GM12878 (cell line): ENCODE measurements around the gene ITGB5.

Experiments used
- CEBPB ChIP-seq, 2 experiments: fragments of 150-350 bp in 1 of 2; IDR thresholded peaks; 2 replicates each; pipeline ENCODE4 v1.6.1; 2012 to 2014; ENCODE audit warnings: low read depth in 2 of 2, low read length in 2 of 2, borderline replicate concordance in 1 of 2, inconsistent platforms in 1 of 2
- CTCF ChIP-seq, 3 experiments: IDR thresholded peaks in 2 of 3; conservative IDR thresholded peaks in 1 of 3; 2 replicates each; pipeline ENCODE4 v1.5.1; 2011; ENCODE audit warnings: low read depth in 3 of 3, low read length in 3 of 3, mild to moderate bottlenecking in 3 of 3, control low read depth in 2 of 3, moderate library complexity in 2 of 3, inconsistent platforms in 1 of 3, mixed read lengths in 1 of 3; ENCODE audit not compliant: control insufficient read depth in 2 of 3, insufficient read depth in 1 of 3; ENCODE audit errors: extremely low read depth in 1 of 3
- FOXK2 ChIP-seq: fragments of 450-650 bp; IDR thresholded peaks from 2 replicates; pipeline ENCODE4 v1.6.1; 2017; ENCODE audit warnings: mild to moderate bottlenecking, moderate library complexity
- HDAC2 ChIP-seq: fragments of 200-600 bp; sonication (generic); IDR thresholded peaks from 2 replicates; pipeline ENCODE4 v1.6.1; 2017
- HDGF ChIP-seq: fragments of 450-650 bp; IDR thresholded peaks from 2 replicates; pipeline ENCODE4 v1.6.1; 2016; ENCODE audit warnings: antibody characterized with exemption
- MYC ChIP-seq: IDR thresholded peaks from 2 replicates; pipeline ENCODE4 v1.6.1; 2011; ENCODE audit warnings: mild to moderate bottlenecking, low read length, moderate library complexity, inconsistent platforms; ENCODE audit not compliant: insufficient read depth, insufficient replicate concordance, insufficient read length, severe bottlenecking
- NRF1 ChIP-seq: conservative IDR thresholded peaks from 2 replicates; pipeline ENCODE4 v1.6.1; 2011; ENCODE audit warnings: mild to moderate bottlenecking, low read depth, low read length, improper control_type of control experiment
- PAX5 ChIP-seq: IDR thresholded peaks from 2 replicates; pipeline ENCODE4 v1.6.1; 2011; ENCODE audit warnings: low read depth, low read length, borderline replicate concordance
- POLR2A ChIP-seq: IDR thresholded peaks from 2 replicates; pipeline ENCODE4 v1.6.1; 2011; ENCODE audit warnings: low read depth, mild to moderate bottlenecking, low read length
- POLR2AphosphoS5 ChIP-seq: IDR thresholded peaks from 2 replicates; pipeline ENCODE4 v1.6.1; 2011; ENCODE audit warnings: mild to moderate bottlenecking, low read length, inconsistent platforms

- TF ChIP-seq FOXK2 (no peak), PAX5 (no peak), CTCF (IDR thresholded peaks at IDR 0.05 in 2 of 3, conservative IDR thresholded peaks at IDR 0.05 in 1 of 3; ENCODE audit: control insufficient read depth in 2 of 3, extremely low read depth in 1 of 3, insufficient read depth in 1 of 3, low read depth in 3 of 3, low read length in 3 of 3) (no peak), NRF1 (no peak), CEBPB (IDR thresholded peaks at IDR 0.05; ENCODE audit: borderline replicate concordance in 1 of 2, low read depth in 2 of 2, low read length in 2 of 2) (no peak), POLR2A (no peak), HDAC2 (no peak), HDGF (no peak), MYC (no peak), POLR2AphosphoS5 (no peak)
Measured at GRCh38 chr3:124764746-124765145, 122.4 kb downstream of the ITGB5 start.
